HFF-Myc (cell line): ENCODE measurements around the gene BTBD19.

Source experiments
- DNase-seq: peaks from one replicate; pipeline ENCODE4 v3.0.0-alpha.2; 2011; ENCODE audit warnings: low read depth; ENCODE audit errors: extremely low read depth
- H3K4me3 ChIP-seq: replicated peaks from 2 replicates; pipeline ENCODE4 v1.5.1; 2011; ENCODE audit warnings: low read depth, mild to moderate bottlenecking, control low read depth, low read length
- CTCF ChIP-seq: IDR thresholded peaks from 2 replicates; pipeline ENCODE4 v1.5.1; 2012; ENCODE audit warnings: mild to moderate bottlenecking, low read depth, low read length, control low read depth; ENCODE audit errors: missing control alignments

BTBD19 gene

GRCh38 chr1:44784094-44785028 is 24.0 kb upstream of the BTBD19 start:
- no peak for DNase-seq
- TF ChIP-seq CTCF = no peak
- peak overlapping the region; percentile 15 for H3K4me3 ChIP-seq

- no peak for TF ChIP-seq CTCF
- no peak overlapping the region for H3K4me3 ChIP-seq
- DNase-seq = no peak
These were observed 23.3 kb upstream of the BTBD19 start for GRCh38 chr1:44785029-44785380.

- no peak for DNase-seq
- H3K4me3 ChIP-seq = peak overlapping the region; percentile 44
- TF ChIP-seq CTCF = no peak
These were observed 22.7 kb upstream of the BTBD19 start for GRCh38 chr1:44785501-44786137.

GRCh38 chr1:44786138-44786840 is 22.0 kb upstream of the BTBD19 start:
- DNase-seq = no peak
- peak; percentile 99 for TF ChIP-seq CTCF
- H3K4me3 ChIP-seq = peak overlapping the region; percentile 44

GRCh38 chr1:44786841-44787426 is 21.4 kb upstream of the BTBD19 start:
- DNase-seq = no peak
- peak overlapping the region; percentile 44 for H3K4me3 ChIP-seq
- no peak for TF ChIP-seq CTCF

GRCh38 chr1:44787506-44787905 is 20.8 kb upstream of the BTBD19 start:
- H3K4me3 ChIP-seq = no peak overlapping the region
- TF ChIP-seq CTCF = no peak
- no peak for DNase-seq
